ENCODE results near the gene ATP6V0B. TPM values are rescaled to one million over a fixed set of nuclear protein-coding genes. Genes with fewer than 3 reads are reported as not detected.

ATP6V0B gene
- total and polyA plus RNA-seq, 9 of the 15 experiments (the other 6 are each of a cell fraction or from before 2014, with no cell fraction given), result 137 to 328 (median 220) TPM

DNA sequence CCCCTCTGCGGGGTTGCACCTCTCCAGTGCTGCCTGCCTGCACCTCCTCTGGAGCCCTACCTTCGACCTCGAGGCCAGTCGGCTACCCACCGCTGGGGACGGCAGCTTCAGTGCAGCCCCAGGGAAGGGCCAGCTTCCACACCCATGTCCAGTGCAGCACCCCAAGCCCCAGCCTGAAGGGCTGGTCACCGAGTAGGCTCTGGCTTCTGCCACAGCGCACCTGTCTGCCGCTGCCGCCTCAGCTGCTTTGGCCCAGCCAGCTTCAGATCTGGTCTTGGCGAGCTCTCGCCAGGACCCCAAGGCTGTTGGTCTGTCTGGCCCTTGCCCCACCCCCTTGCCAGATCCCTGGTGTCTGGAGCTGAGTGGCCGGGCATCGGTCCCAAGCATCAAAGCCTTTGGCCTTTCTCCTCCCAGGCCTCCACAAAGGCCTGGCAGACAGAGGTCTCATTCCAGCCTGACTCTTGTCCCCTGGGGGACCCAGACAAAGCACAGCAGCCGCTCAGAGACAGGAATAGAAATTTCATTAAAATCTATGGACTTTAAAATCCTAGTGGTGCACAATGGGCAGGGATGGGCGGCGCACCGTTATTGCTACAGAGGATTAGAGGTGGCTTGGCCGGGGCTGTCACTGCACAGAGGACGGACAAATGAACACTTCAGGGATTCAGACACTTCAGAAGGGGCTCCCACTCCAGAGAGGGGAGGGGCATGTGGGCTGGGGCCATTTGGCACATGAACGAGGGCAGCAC, 21.4 kb downstream of the ATP6V0B start (continued):
- TF ChIP-seq, protein P1, sequence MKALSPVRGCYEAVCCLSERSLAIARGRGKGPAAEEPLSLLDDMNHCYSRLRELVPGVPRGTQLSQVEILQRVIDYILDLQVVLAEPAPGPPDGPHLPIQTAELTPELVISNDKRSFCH (CRISPR knock-in tag; IDR thresholded peaks at IDR 0.05), result no peak
- TF ChIP-seq, protein P1 (tag; IDR thresholded peaks at IDR 0.05), result no peak
- TF ChIP-seq GTF2A2 (tag; IDR thresholded peaks at IDR 0.05) (no peak), SREBF2 (CRISPR knock-in tag; IDR thresholded peaks at IDR 0.05) (no peak), TBL1XR1 (IDR thresholded peaks at IDR 0.05; ENCODE audit: low read length in 2 of 2) (no peak), ATF1 (CRISPR knock-in tag; IDR thresholded peaks at IDR 0.05) (peak; percentile 4; the same call in 1 of the 2 replicates), ATF1 (tag; IDR thresholded peaks at IDR 0.05) (no peak)
- TF ChIP-seq, protein P2, sequence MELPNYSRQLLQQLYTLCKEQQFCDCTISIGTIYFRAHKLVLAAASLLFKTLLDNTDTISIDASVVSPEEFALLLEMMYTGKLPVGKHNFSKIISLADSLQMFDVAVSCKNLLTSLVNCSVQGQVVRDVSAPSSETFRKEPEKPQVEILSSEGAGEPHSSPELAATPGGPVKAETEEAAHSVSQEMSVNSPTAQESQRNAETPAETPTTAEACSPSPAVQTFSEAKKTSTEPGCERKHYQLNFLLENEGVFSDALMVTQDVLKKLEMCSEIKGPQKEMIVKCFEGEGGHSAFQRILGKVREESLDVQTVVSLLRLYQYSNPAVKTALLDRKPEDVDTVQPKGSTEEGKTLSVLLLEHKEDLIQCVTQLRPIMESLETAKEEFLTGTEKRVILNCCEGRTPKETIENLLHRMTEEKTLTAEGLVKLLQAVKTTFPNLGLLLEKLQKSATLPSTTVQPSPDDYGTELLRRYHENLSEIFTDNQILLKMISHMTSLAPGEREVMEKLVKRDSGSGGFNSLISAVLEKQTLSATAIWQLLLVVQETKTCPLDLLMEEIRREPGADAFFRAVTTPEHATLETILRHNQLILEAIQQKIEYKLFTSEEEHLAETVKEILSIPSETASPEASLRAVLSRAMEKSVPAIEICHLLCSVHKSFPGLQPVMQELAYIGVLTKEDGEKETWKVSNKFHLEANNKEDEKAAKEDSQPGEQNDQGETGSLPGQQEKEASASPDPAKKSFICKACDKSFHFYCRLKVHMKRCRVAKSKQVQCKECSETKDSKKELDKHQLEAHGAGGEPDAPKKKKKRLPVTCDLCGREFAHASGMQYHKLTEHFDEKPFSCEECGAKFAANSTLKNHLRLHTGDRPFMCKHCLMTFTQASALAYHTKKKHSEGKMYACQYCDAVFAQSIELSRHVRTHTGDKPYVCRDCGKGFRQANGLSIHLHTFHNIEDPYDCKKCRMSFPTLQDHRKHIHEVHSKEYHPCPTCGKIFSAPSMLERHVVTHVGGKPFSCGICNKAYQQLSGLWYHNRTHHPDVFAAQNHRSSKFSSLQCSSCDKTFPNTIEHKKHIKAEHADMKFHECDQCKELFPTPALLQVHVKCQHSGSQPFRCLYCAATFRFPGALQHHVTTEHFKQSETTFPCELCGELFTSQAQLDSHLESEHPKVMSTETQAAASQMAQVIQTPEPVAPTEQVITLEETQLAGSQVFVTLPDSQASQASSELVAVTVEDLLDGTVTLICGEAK (IDR thresholded peaks at IDR 0.05), result no peak
- TF ChIP-seq, protein P2 (CRISPR knock-in tag; IDR thresholded peaks at IDR 0.05), result no peak

Data from K562 (cell line).